ENCODE measurements around the gene FGFR2. TPM values are rescaled to one million over a fixed set of nuclear protein-coding genes. Genes with fewer than 3 reads are reported as not detected.

FGFR2 gene
- total RNA-seq, 5 donors from 2014 or later (not counting 1 experiment from before 2014, with no cell fraction given): 0.49 to 1.8 (median 0.70) TPM

- ATAC-seq (replicated peaks in 1 of 4): no peak
Measured at GRCh38 chr10:121607310-121608055, 9.2 kb upstream of the FGFR2 start.

GRCh38 chr10:121605708-121606107 lies 7.5 kb upstream of the FGFR2 start:
- Histone ChIP-seq H3K4me1 (ENCODE audit: control insufficient read depth in 1 of 2, extremely low read depth in 1 of 2, insufficient read depth in 2 of 2, low read length in 2 of 2) (peaks cover 0 to 2% of the 10 kb centered on the region in 2 experiments), H3K27ac (ENCODE audit: low read length) (no peak overlapping the region), H3K9me3 (no peaks in the 10 kb centered on the region), H3K27me3 (replicated peaks in 1 of 2; ENCODE audit: control insufficient read depth in 2 of 2, extremely low read depth in 1 of 2, insufficient read depth in 2 of 2, low read length in 1 of 2) (peaks cover 6 to 32% of the 10 kb centered on the region in 2 experiments), H3K4me3 (ENCODE audit: control insufficient read depth in 1 of 2, extremely low read depth in 1 of 2, low read length in 1 of 2) (no peak overlapping the region), H3K36me3 (ENCODE audit: control insufficient read depth in 2 of 2, extremely low read depth in 1 of 2, insufficient read depth in 1 of 2, low read length in 1 of 2) (no peaks in the 10 kb centered on the region)
- H3K36me3 Mint-ChIP-seq: no peaks in the 10 kb centered on the region
- no peak overlapping the region for H3K4me3 Mint-ChIP-seq
- peaks cover 42 to 45% of the 10 kb centered on the region in 2 donors for H3K27me3 Mint-ChIP-seq
- CTCF ChIA-PET: no interaction called here
- DNase-seq (no peak), ATAC-seq (replicated peaks in 1 of 4) (no peak)
- no peaks in the 10 kb centered on the region for H3K9me3 Mint-ChIP-seq
- peaks cover 0 to 4% (median 0%) of the 10 kb centered on the region in 3 donors for H3K4me1 Mint-ChIP-seq
- POLR2A ChIA-PET: no interaction called here
- no peak overlapping the region for H3K27ac Mint-ChIP-seq

More at GRCh38 chr10:121607310-121608055, 9.2 kb upstream of the FGFR2 start:
- no peak for DNase-seq
- H3K36me3 ChIP-seq (ENCODE audit: control insufficient read depth in 2 of 2, extremely low read depth in 1 of 2, insufficient read depth in 1 of 2, low read length in 1 of 2): no peaks in the 10 kb centered on the region
- peaks cover 2 to 30% of the 10 kb centered on the region in 2 experiments for H3K27me3 ChIP-seq (replicated peaks in 1 of 2; ENCODE audit: control insufficient read depth in 2 of 2, extremely low read depth in 1 of 2, insufficient read depth in 2 of 2, low read length in 1 of 2)
- ChIA-PET CTCF (no interaction called here), POLR2A (no interaction called here)
- 90% methylated on average over 6 of the region's 11 CpGs for WGBS (ENCODE audit: insufficient coverage)
- H3K4me1 Mint-ChIP-seq: peaks cover 0 to 4% (median 0%) of the 10 kb centered on the region in 3 donors
- no peak overlapping the region for H3K4me3 ChIP-seq (ENCODE audit: control insufficient read depth in 1 of 2, extremely low read depth in 1 of 2, low read length in 1 of 2)
- H3K9me3 Mint-ChIP-seq: no peaks in the 10 kb centered on the region
- peaks cover 0 to 2% of the 10 kb centered on the region in 2 experiments for H3K4me1 ChIP-seq (ENCODE audit: control insufficient read depth in 1 of 2, extremely low read depth in 1 of 2, insufficient read depth in 2 of 2, low read length in 2 of 2)
- no peak overlapping the region for H3K4me3 Mint-ChIP-seq
- no peak overlapping the region for H3K27ac ChIP-seq (ENCODE audit: low read length)
- H3K27ac Mint-ChIP-seq: no peak overlapping the region
- peaks cover 31 to 36% of the 10 kb centered on the region in 2 donors for H3K27me3 Mint-ChIP-seq
- no peaks in the 10 kb centered on the region for H3K9me3 ChIP-seq
- H3K36me3 Mint-ChIP-seq: no peaks in the 10 kb centered on the region

- no peak overlapping the region for H3K27ac ChIP-seq (ENCODE audit: low read length)
- 83% methylated on average over 10 of the region's 11 CpGs for WGBS (ENCODE audit: insufficient coverage)
- POLR2A ChIA-PET: interaction anchor here in 1 of 2 donors (0.6 kb wide), 1 partner anchor 25 kb away, joined by 5 read pairs; no protein-coding TSS in a partner anchor
Measured at GRCh38 chr10:121601458-121601857, 3.2 kb upstream of the FGFR2 start.

DNA sequence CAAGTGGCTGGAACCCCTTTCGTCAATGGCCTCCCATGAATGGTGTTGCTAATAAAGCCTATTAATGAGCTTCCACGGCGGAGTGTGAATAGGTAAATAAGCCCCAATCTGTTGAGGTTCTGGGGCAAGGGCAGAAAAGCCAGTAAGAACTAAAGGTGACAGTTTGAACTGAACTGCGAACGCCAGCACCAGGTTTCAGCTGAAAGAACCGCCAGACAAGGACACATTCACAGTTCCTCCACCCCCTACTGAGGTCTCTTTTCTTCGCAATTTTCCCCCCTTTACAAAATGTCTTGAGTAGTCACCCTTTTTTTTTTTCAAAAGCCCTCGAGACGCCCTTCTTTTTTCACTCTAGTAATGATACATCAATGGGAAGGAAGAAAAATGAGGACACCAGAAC lies 2.4 kb upstream of the FGFR2 start:
- ChIA-PET CTCF (no interaction called here), POLR2A (no interaction called here)
- Mint-ChIP-seq H3K4me1 (peaks cover 5 to 12% (median 8%) of the 10 kb centered on the region in 3 donors), H3K27ac (no peak overlapping the region), H3K9me3 (no peaks in the 10 kb centered on the region), H3K27me3 (peaks cover 40 to 46% of the 10 kb centered on the region in 2 donors), H3K4me3 (no peak overlapping the region), H3K36me3 (no peaks in the 10 kb centered on the region)
- DNase-seq: no peak
- no peak overlapping the region for H3K27ac ChIP-seq (ENCODE audit: low read length)
- H3K4me3 ChIP-seq (ENCODE audit: control insufficient read depth in 1 of 2, extremely low read depth in 1 of 2, low read length in 1 of 2): no peak overlapping the region
- H3K9me3 ChIP-seq: no peaks in the 10 kb centered on the region
- 20% methylated on average over 5 of the region's 9 CpGs for WGBS (ENCODE audit: insufficient coverage)
- ATAC-seq (replicated peaks in 1 of 4): no peak
- peaks cover 12 to 37% of the 10 kb centered on the region in 2 experiments for H3K27me3 ChIP-seq (replicated peaks in 1 of 2; ENCODE audit: control insufficient read depth in 2 of 2, extremely low read depth in 1 of 2, insufficient read depth in 2 of 2, low read length in 1 of 2)
- peaks cover 0 to 6% of the 10 kb centered on the region in 2 experiments for H3K4me1 ChIP-seq (ENCODE audit: control insufficient read depth in 1 of 2, extremely low read depth in 1 of 2, insufficient read depth in 2 of 2, low read length in 2 of 2)
- no peaks in the 10 kb centered on the region for H3K36me3 ChIP-seq (ENCODE audit: control insufficient read depth in 2 of 2, extremely low read depth in 1 of 2, insufficient read depth in 1 of 2, low read length in 1 of 2)

More at GRCh38 chr10:121601458-121601857, 3.2 kb upstream of the FGFR2 start:
- H3K9me3 ChIP-seq: no peaks in the 10 kb centered on the region
- H3K36me3 ChIP-seq (ENCODE audit: control insufficient read depth in 2 of 2, extremely low read depth in 1 of 2, insufficient read depth in 1 of 2, low read length in 1 of 2): no peaks in the 10 kb centered on the region
- ATAC-seq (replicated peaks in 1 of 4) (no peak), DNase-seq (no peak)
- peaks cover 0 to 6% of the 10 kb centered on the region in 2 experiments for H3K4me1 ChIP-seq (ENCODE audit: control insufficient read depth in 1 of 2, extremely low read depth in 1 of 2, insufficient read depth in 2 of 2, low read length in 2 of 2)
- Mint-ChIP-seq H3K4me3 (no peak overlapping the region), H3K9me3 (no peaks in the 10 kb centered on the region), H3K4me1 (peaks cover 5 to 10% (median 7%) of the 10 kb centered on the region in 3 donors), H3K27me3 (peaks cover 40 to 42% of the 10 kb centered on the region in 2 donors), H3K36me3 (no peaks in the 10 kb centered on the region), H3K27ac (no peak overlapping the region)
- no peak overlapping the region for H3K4me3 ChIP-seq (ENCODE audit: control insufficient read depth in 1 of 2, extremely low read depth in 1 of 2, low read length in 1 of 2)
- CTCF ChIA-PET: no interaction called here
- H3K27me3 ChIP-seq (replicated peaks in 1 of 2; ENCODE audit: control insufficient read depth in 2 of 2, extremely low read depth in 1 of 2, insufficient read depth in 2 of 2, low read length in 1 of 2): peaks cover 12 to 28% of the 10 kb centered on the region in 2 experiments

GRCh38 chr10:121599947-121600346 lies 1.7 kb upstream of the FGFR2 start:
- H3K27me3 Mint-ChIP-seq: peaks cover 41 to 51% of the 10 kb centered on the region in 2 donors
- no peak for ATAC-seq (replicated peaks in 1 of 4)
- no peaks in the 10 kb centered on the region for H3K36me3 Mint-ChIP-seq
- CTCF ChIA-PET: no interaction called here
- 0% methylated on average over 3 of the region's 8 CpGs for WGBS (ENCODE audit: insufficient coverage)
- no peak overlapping the region for H3K4me3 Mint-ChIP-seq
- Histone ChIP-seq H3K9me3 (no peaks in the 10 kb centered on the region), H3K27ac (ENCODE audit: low read length) (no peak overlapping the region), H3K4me1 (ENCODE audit: control insufficient read depth in 1 of 2, extremely low read depth in 1 of 2, insufficient read depth in 2 of 2, low read length in 2 of 2) (peaks cover 0 to 6% of the 10 kb centered on the region in 2 experiments), H3K27me3 (replicated peaks in 1 of 2; ENCODE audit: control insufficient read depth in 2 of 2, extremely low read depth in 1 of 2, insufficient read depth in 2 of 2, low read length in 1 of 2) (peaks cover 12 to 38% of the 10 kb centered on the region in 2 experiments), H3K36me3 (ENCODE audit: control insufficient read depth in 2 of 2, extremely low read depth in 1 of 2, insufficient read depth in 1 of 2, low read length in 1 of 2) (no peaks in the 10 kb centered on the region), H3K4me3 (ENCODE audit: control insufficient read depth in 1 of 2, extremely low read depth in 1 of 2, low read length in 1 of 2) (no peak overlapping the region)
- DNase-seq: no peak
- POLR2A ChIA-PET: no interaction called here
- H3K9me3 Mint-ChIP-seq: no peaks in the 10 kb centered on the region
- peaks cover 5 to 12% (median 8%) of the 10 kb centered on the region in 3 donors for H3K4me1 Mint-ChIP-seq
- H3K27ac Mint-ChIP-seq: no peak overlapping the region

DNA sequence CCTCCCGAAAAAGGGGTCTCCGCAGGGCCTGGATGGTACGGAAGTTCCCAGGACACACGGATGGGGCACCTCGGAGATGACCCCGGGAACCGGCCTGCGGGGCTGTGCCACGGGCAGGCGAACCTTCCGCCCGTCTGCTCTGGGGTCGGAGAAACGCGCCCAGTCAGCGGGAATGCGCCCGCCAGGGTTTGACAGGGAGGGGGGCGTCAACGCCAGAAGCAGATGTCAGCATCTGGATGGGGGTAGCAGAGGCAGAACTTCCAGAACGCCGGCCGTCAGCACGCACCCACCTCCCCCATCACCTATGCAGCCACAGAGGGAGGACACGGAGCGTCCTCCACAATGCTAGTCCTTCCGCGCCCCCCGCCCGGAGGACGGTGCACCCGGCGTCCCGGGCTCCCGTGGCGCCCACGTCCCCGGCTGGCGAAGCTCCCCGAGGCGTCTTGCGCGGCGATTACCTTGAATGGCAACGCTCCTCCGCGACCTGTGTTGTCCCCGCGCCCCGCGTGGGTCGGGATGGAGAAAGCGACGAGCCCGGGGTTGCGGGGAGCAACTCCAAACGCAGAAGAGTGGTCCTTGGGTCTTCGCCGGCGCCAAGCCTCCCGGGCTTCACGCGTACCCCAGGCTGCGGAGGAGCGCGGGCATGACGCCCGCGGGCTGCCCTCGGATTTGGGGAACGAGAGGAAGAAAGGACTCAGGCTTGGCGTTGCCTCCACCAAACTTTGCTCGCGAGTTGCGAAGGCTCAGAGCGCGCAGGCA lies 561 bp downstream of the FGFR2 start:
- Mint-ChIP-seq H3K27ac (no peak overlapping the region), H3K4me1 (peaks cover 5 to 12% (median 8%) of the 10 kb centered on the region in 3 donors), H3K4me3 (no peak overlapping the region), H3K36me3 (no peaks in the 10 kb centered on the region), H3K9me3 (peaks cover 0 to 3% (median 0%) of the 10 kb centered on the region in 3 donors), H3K27me3 (peaks cover 47 to 59% of the 10 kb centered on the region in 2 donors)
- POLR2A ChIA-PET: no interaction called here
- H3K4me3 ChIP-seq (ENCODE audit: control insufficient read depth in 1 of 2, extremely low read depth in 1 of 2, low read length in 1 of 2): peak overlapping the region; percentile 21 to 46
- WGBS (ENCODE audit: insufficient coverage): 7% methylated on average over 70 of the region's 77 CpGs
- H3K9me3 ChIP-seq: no peaks in the 10 kb centered on the region
- CTCF ChIA-PET: no interaction called here
- DNase-seq (no peak), ATAC-seq (replicated peaks in 1 of 4) (peak in 1 of 4 experiments; percentile 16)
- H3K36me3 ChIP-seq (ENCODE audit: control insufficient read depth in 2 of 2, extremely low read depth in 1 of 2, insufficient read depth in 1 of 2, low read length in 1 of 2): no peaks in the 10 kb centered on the region
- peaks cover 0 to 6% of the 10 kb centered on the region in 2 experiments for H3K4me1 ChIP-seq (ENCODE audit: control insufficient read depth in 1 of 2, extremely low read depth in 1 of 2, insufficient read depth in 2 of 2, low read length in 2 of 2)
- H3K27ac ChIP-seq (ENCODE audit: low read length): no peak overlapping the region
- H3K27me3 ChIP-seq (replicated peaks in 1 of 2; ENCODE audit: control insufficient read depth in 2 of 2, extremely low read depth in 1 of 2, insufficient read depth in 2 of 2, low read length in 1 of 2): peaks cover 12 to 46% of the 10 kb centered on the region in 2 experiments
